GM10847 (cell line): ENCODE measurements around the gene HTR3E.

ENCODE experiments used
- POLR2A ChIP-seq: IDR thresholded peaks from 2 replicates; pipeline ENCODE4 v1.6.1; 2011; ENCODE audit not compliant: insufficient read length; ENCODE audit errors: extremely low read depth

The HTR3E gene

GRCh38 chr3:184096811-184097383 is at the start of gene HTR3E:
Gene HTR3E (plus strand): TSS chr3:184097064. CDS start chr3:184097530, 466 bp downstream.
- TF ChIP-seq POLR2A: no peak

- TF ChIP-seq POLR2A: no peak
Observed at GRCh38 chr3:184050217-184050847, 46.5 kb upstream of the HTR3E start.

GRCh38 chr3:184052767-184053166 is 44.1 kb upstream of the HTR3E start, which contains the start of gene HTR3C:
Gene HTR3C (plus strand): TSS chr3:184053047. CDS start chr3:184053081, 34 bp downstream.
- no peak for TF ChIP-seq POLR2A

GRCh38 chr3:184058029-184058428 is 38.8 kb upstream of the HTR3E start:
- no peak for TF ChIP-seq POLR2A

GRCh38 chr3:184059424-184059823 is 37.4 kb upstream of the HTR3E start:
- no peak for TF ChIP-seq POLR2A

- no peak for TF ChIP-seq POLR2A
Observed at GRCh38 chr3:184062637-184063036, 34.2 kb upstream of the HTR3E start.

GRCh38 chr3:184066211-184066610 is 30.7 kb upstream of the HTR3E start:
- TF ChIP-seq POLR2A: no peak

- no peak for TF ChIP-seq POLR2A
Observed at GRCh38 chr3:184067573-184068055, 29.2 kb upstream of the HTR3E start.

- no peak for TF ChIP-seq POLR2A
Observed at GRCh38 chr3:184068344-184068743, 28.5 kb upstream of the HTR3E start.

- no peak for TF ChIP-seq POLR2A
Observed at GRCh38 chr3:184073621-184074020, 23.2 kb upstream of the HTR3E start.

- TF ChIP-seq POLR2A: no peak
Observed at GRCh38 chr3:184075901-184076300, 21.0 kb upstream of the HTR3E start.

GRCh38 chr3:184077881-184078280 is 19.0 kb upstream of the HTR3E start:
- no peak for TF ChIP-seq POLR2A

- no peak for TF ChIP-seq POLR2A
Observed at GRCh38 chr3:184078851-184079250, 18.0 kb upstream of the HTR3E start.

- no peak for TF ChIP-seq POLR2A
Observed at GRCh38 chr3:184081116-184081830, 15.6 kb upstream of the HTR3E start.

- TF ChIP-seq POLR2A: no peak
Observed at GRCh38 chr3:184082034-184082433, 14.8 kb upstream of the HTR3E start.

- no peak for TF ChIP-seq POLR2A
Observed at GRCh38 chr3:184082465-184082864, 14.4 kb upstream of the HTR3E start.
